NB4 (cell line): Measurements from ENCODE around the gene DSCAML1.

Experiments
- DNase-seq: peaks from one replicate; pipeline ENCODE4 v3.0.0; 2010; ENCODE audit warnings: low read depth
- H3K4me3 ChIP-seq: one replicate; pipeline ENCODE4 v1.5.1; 2011; ENCODE audit warnings: mild to moderate bottlenecking, low read depth, low read length, moderate library complexity
- MYC ChIP-seq: IDR thresholded peaks from 2 replicates; pipeline ENCODE4 v1.6.1; 2011; ENCODE audit warnings: low read depth, low read length
- POLR2A ChIP-seq: IDR thresholded peaks from 2 replicates; pipeline ENCODE4 v1.6.1; 2011; ENCODE audit warnings: mild to moderate bottlenecking; ENCODE audit not compliant: insufficient read length; ENCODE audit errors: extremely low read depth
- TF ChIP-seq, protein P1 (sequence below): IDR thresholded peaks from 2 replicates; pipeline ENCODE4 v1.6.1; 2011; ENCODE audit warnings: low read depth, low read length
- TF ChIP-seq, protein P2 (sequence below): IDR thresholded peaks from one replicate; pipeline ENCODE4 v1.5.1; 2012; ENCODE audit warnings: low read depth, low read length

DSCAML1 gene

DNA sequence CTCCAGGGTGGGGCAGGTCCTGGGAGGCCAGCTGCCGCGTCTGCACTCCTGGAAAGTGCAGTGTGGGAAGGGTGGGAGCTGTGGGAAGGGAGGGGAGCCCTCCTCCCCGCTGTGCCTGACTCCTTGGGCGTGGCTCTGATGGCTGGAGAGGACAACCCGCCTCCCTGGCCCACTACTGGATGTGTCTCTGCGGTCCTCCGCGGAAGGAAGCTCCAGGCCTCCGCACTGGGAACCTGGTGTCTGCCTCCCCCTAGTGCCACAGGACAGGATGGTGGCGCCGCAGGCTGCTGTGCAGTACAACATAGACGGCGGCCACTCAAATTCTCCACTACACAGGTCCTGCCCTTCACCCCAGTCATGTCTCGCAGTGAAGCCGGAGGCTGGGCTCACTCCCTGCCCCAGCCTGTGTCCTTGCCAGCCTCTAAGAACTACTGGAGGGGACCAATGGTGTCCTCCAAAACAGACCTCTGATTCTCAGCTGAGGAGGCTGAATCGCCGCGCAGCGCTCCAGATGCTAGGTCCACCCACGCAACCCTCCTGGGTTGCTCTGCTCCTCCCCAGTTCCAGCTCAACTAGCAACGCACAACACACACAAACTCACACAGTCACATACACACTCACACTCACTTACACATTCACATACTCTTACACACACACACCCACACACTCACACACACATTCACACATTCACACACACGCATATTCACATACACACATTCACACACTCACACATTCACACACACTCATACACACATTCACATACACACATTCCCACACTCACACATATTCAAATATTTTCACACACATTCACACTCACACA is 12.4 kb upstream of the DSCAML1 start:
- H3K4me3 ChIP-seq: no peak overlapping the region
- peak; percentile 72 for DNase-seq
- TF ChIP-seq, protein P1, sequence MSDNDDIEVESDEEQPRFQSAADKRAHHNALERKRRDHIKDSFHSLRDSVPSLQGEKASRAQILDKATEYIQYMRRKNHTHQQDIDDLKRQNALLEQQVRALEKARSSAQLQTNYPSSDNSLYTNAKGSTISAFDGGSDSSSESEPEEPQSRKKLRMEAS: no peak
- TF ChIP-seq, protein P2, sequence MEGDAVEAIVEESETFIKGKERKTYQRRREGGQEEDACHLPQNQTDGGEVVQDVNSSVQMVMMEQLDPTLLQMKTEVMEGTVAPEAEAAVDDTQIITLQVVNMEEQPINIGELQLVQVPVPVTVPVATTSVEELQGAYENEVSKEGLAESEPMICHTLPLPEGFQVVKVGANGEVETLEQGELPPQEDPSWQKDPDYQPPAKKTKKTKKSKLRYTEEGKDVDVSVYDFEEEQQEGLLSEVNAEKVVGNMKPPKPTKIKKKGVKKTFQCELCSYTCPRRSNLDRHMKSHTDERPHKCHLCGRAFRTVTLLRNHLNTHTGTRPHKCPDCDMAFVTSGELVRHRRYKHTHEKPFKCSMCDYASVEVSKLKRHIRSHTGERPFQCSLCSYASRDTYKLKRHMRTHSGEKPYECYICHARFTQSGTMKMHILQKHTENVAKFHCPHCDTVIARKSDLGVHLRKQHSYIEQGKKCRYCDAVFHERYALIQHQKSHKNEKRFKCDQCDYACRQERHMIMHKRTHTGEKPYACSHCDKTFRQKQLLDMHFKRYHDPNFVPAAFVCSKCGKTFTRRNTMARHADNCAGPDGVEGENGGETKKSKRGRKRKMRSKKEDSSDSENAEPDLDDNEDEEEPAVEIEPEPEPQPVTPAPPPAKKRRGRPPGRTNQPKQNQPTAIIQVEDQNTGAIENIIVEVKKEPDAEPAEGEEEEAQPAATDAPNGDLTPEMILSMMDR: peak; percentile 34
- TF ChIP-seq MYC: no peak

DNA sequence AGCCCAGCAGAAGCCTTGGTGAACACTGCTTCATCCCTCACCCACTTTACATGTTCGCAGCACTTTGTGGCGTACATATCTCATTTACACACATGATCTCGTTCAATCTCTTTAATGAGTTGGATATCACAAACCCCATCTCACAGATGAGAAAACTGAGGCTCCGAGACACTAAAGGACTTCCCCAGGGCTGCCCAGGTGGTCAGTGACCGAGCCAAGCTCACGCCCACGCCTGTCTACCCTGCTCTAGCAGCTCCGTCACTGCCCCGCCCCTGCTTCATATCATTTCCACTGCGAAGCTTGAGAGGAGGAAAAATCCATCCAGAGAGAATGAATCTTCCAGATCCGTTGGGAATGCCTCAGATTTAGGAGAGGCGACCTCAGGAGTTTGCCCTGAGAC is 11.8 kb upstream of the DSCAML1 start:
- H3K4me3 ChIP-seq: no peak overlapping the region
- no peak for TF ChIP-seq MYC
- DNase-seq: no peak

DNA sequence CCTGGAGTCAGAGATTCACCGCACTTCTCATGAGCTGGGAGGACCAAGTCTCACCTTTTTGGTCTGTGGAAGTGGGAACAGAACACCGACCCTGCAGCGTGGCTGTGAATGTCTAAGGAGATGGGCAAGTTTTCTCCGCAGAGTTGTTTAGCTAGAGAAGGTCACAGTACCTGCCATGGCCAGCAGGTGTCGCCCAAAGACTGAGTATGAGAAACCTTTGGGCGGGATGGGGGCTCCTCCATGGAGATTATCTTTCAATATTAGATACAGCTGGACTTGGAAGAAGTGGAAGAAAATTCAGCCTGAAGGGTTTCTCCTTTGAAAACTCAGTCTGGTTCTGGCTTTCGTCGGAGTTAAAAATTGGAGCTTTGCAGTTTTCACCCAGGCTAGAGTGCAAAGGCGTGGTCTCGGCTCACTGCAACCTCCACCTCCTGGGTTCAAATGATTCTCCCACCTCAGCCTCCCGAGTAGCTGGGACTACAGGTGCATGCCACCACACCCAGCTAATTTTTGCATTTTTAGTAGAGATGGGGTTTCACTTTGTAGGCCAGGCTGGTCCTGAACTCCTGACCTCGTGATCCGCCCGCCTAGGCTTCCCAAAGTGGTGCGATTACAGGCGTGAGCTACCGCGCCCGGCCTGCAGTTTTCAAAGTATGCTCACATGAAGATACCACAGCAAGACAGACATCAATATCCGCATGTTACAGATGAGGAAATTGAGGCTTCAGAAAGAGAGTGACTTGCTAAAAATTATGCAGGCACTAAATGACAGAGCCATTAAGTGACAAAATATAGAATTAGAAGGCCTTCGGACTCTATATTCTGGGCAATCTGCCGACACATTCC is 10.7 kb upstream of the DSCAML1 start:
- H3K4me3 ChIP-seq: no peak overlapping the region
- TF ChIP-seq, protein P2: peak; percentile 95
- TF ChIP-seq, protein P1: no peak
- peak; percentile 77 for DNase-seq

DNA sequence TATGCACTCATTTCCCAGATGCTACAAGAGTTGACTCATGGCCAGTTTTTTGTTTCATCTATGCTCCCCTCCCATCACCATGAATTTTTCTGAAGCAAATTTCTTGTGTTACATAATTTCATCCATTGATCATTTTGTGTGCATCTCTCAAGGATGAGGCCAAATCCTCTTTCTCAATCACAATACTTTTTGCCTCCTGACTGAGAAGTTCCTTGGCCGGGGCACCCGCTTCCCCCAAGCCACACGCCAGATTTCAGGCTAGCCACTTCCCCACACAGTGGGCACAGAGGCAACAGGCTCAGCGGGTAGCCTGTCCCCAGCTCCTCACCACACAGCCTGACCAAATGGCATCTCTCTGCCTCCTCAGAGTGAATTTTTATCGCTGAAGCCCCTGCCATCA is 9.8 kb upstream of the DSCAML1 start:
- no peak overlapping the region for H3K4me3 ChIP-seq
- no peak for TF ChIP-seq MYC
- no peak for TF ChIP-seq POLR2A
- TF ChIP-seq, protein P2: no peak
- TF ChIP-seq, protein P1: no peak
- DNase-seq: peak; percentile 44

DNA sequence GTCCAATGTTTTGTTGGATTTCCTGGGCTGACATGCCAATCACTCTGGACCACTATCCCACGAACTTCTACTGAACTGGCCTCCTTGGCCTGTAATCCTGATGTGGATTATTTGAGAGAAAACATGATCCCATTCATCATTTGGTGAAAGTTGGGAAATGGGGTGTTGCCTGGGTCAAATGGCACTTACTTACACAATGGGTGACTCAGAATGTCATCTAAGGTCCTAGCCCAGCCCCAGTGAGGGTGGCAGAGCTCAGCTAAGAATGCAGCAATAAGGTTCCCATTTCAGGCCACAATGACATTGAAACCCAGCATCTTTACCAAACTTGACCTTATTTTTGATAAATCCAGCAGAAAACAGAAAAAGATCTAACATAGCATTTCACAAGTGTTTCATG is 8.0 kb upstream of the DSCAML1 start:
- TF ChIP-seq, protein P2: no peak
- TF ChIP-seq, protein P1: no peak
- DNase-seq: peak; percentile 47
- H3K4me3 ChIP-seq: no peak overlapping the region

DNA sequence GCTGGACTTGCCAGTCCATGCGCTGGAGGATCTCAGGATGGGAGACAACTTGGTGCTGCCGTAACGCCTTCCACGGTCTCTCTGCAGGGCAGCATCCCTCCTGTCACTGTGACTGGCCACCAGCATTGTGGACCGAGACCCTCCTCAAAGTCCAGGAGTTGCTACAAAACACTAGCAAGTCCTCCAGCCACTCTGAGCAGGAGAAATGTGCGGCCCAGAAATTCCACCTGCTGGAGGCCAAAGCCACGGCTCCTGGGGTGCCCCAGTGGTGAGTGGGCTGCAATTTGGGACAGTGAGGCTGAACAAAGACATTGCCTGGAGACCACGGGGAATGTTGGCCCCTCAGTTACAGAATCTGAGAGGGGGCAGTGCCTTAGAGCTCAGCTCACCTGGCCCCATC is 6.9 kb upstream of the DSCAML1 start:
- DNase-seq: no peak
- no peak overlapping the region for H3K4me3 ChIP-seq
- TF ChIP-seq POLR2A: no peak
- TF ChIP-seq, protein P2: no peak
- TF ChIP-seq, protein P1: no peak
- no peak for TF ChIP-seq MYC
